GM18511 (cell line): Measurements from ENCODE around the gene PLD1.

Source experiments
- ATAC-seq: cut with Tn5 transposase; IDR thresholded peaks from one replicate; pipeline ENCODE4 v1.9.1; 2021; ENCODE audit warnings: mild to moderate bottlenecking, moderate library complexity; ENCODE audit not compliant: unreplicated experiment

The PLD1 gene

DNA sequence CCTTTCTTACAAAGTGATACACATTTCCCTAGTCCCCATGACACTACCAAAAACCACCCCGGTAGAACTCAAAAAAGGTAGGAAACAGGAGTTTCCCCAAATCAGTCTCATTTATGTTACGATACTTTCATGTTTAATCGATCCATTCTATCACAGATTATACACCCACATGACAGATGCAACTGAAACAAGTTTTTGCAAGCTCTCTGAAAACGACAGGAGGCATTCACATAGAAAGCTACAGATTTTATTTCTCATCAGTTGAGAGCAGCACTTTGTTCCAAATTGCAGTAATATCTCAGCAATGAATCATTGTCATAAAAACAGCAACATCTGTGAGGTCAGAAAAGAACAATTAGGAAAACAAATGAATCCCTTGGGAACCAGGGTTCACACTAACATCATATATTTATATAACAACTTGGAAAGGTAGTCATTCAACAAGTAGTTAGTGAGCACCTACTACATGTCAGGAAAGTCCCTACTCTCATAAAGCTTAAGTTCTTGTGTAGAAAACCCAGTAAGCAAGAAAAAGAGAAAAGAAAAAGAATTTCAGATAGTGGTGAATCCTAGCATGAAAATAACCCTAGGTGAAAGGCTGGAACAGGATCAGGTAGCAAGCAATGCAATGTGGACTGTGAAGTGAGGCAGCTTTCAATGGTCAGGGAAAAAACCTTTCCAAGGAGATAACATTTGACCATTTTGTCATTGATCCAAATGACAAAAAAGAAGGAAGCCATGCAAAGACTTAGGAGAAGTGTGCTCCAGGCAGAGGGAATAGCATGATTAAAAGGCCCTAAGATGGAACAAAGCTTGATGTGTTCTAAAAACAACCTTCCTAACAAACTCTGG, 8.3 kb downstream of the PLD1 start:
- no peak for ATAC-seq

DNA sequence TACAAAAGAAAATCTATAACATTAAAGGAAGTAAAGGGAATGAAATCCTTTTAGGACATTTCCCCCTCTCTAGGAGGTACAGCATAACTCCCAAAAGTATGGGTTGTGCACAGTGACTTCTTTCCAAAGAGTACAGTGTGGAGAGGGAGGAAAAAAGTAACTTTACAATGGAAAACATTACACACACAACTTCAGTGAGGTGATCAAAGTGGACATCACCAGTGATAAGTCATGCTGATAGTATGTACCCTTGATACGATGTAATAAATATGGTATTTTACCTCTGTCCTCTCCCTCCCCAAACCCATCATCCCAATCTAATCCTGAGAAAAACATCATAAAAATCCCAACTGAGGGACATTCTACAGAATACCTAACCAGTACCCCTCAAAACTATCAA, 10.8 kb downstream of the PLD1 start:
- ATAC-seq, result no peak

- no peak for ATAC-seq
Measured at GRCh38 chr3:171797873-171798272, 12.4 kb downstream of the PLD1 start.

DNA sequence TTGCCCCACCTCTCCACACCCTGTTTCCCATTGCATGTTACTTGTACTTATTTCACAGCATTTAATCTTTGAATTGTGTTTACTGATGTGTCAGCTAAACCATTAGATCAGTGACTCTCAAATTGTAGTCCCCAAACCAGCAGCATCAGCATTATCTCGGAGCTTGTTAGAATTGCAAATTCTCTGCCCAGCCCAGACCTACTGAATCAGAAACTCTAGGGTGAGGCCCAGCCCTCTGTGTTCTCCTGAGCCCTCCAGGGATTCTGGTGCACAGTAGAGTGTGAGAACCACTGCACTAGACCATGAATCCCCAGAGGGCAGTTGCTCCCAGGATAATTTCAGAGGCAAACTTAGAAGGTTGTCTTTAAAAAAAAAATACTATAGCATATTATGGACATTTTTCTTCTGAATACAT, 13.0 kb downstream of the PLD1 start:
- peak; percentile 75 for ATAC-seq

- ATAC-seq, result no peak
Measured at GRCh38 chr3:171796625-171797264, 13.5 kb downstream of the PLD1 start.

DNA sequence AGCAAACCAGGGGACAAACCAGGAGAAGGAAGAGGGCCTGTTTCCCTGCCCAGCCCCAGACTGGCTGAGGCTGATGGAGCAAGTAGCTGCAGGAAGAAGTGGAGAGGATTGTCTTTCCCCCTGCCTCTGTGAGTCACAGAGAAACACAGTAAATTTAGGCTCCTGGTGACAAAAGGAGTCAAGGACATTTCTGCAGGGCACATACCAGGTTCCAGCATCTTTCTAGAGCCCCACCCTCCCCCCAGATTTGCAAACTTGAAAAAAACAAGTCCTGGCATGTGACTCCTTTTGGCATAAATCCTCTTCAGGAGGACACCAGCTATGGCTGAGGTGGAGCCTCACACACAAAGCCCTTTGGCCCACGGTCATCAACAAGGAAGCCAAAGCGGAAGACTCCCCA, 17.8 kb downstream of the PLD1 start:
- no peak for ATAC-seq

GRCh38 chr3:171791692-171792076, 18.6 kb downstream of the PLD1 start:
- ATAC-seq, result no peak

GRCh38 chr3:171790898-171791691, 19.2 kb downstream of the PLD1 start:
- no peak for ATAC-seq

DNA sequence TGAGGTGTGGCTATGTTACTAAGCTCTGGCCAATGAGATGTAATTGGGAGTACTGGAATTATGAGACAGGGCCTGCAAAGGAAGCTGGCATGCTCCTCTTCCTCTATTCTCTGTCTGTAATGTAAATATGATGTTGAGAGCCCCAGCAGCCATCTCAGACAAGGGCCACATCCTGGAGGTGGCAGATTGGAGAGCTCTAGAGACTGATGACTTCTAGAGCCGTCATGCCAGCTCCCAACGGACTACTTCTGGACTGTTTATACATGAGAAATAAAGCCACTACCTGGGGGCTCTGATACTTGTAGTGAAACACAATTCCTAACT, 19.7 kb downstream of the PLD1 start:
- ATAC-seq, result no peak

- no peak for ATAC-seq
Measured at GRCh38 chr3:171789759-171790505, 20.4 kb downstream of the PLD1 start.

DNA sequence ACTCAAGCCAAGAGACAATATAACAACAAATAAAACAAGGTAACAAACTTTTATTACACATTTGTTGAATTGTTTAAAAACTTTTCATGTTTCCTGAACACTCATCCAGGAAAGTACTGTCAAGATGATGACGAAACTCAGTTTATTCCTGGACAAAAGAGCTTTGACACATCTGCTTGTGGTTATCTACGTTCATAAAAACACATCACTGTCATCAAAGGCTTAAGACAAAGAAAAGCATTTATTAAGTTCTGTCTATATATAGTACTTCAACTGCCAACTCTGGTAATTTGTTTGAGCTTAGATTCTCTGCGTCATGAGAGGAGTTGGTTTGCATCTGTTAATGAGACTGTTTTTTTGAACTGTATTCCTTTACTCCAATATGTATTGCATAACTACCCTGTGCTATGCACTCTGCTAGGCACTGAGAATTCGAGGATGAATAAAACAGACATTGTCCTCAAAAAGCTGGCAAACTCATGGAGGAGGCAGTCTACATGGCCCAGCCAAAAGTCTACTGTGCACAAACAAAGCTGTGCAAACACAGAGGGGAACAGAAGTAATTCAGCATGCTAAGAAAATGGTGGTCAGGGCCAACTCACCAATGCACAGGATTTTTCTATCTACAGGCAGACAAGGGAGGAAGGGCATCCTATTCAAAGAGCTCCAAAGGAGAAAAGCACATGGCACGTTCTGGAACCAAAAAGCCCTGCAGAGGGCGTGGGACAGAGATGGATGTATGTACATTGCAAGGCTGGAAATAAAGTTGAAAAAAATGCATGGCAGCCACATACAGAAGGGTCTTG, 21.5 kb downstream of the PLD1 start:
- no peak for ATAC-seq

DNA sequence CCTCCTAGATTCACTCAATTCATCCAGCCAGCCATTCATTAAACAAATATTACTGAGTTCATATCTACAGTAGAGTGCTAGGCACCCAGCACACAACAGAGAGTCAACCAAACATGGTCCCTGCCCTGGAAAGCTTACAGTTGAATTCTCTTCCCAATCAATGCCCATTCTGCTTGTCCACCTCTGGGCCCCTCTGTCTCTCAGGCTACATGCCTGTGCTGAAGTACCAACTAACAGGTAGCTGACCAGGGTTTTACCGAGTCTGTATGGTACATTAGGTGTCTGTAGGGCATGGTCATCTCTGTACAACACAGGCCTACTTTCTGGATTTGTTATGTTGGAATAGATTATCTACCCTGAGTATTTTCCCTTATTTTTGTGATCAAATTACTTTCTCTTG, 23.3 kb downstream of the PLD1 start:
- no peak for ATAC-seq

DNA sequence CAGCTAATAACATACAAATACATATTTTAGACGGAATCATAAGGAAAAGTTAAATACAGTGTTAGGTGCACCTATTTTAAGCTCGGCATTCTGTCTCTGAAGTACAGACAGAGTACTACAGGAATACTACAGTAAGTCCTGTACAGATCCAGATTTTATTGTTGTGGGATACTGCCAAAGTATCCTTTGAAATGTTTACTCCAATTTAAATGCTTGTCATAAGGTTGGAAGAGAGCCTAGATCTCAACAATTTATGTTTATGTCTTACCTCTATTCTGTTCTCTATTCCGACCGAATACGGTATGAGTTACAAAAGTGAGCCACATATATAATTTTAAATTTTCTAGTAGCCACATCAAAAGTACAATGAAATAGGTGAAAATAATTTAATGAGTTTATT, 25.3 kb downstream of the PLD1 start:
- ATAC-seq, result no peak

- ATAC-seq, result no peak
Measured at GRCh38 chr3:171784387-171784786, 25.9 kb downstream of the PLD1 start.

GRCh38 chr3:171783626-171784025, 26.7 kb downstream of the PLD1 start:
- ATAC-seq, result no peak

GRCh38 chr3:171783086-171783485, 27.2 kb downstream of the PLD1 start:
- no peak for ATAC-seq

GRCh38 chr3:171782617-171783016, 27.7 kb downstream of the PLD1 start:
- no peak for ATAC-seq

DNA sequence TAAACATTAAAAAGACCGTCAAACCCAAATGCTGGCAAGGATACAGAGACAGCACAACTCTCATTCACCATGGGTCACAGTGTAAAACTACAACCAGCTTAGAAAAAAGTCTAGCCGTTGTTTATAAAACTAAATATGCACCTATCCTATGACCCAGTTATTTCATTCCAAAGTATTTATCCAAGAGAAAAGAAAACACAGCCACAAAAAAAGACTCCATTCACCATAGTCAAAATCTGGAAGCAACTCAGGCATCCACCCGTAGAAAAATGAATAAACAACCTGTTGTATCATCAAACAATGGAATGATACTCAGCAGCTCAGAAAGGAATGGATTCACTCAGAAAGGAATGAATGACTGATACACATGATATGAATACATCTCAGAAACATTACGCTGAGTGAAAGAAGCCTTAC, 28.6 kb downstream of the PLD1 start:
- no peak for ATAC-seq

DNA sequence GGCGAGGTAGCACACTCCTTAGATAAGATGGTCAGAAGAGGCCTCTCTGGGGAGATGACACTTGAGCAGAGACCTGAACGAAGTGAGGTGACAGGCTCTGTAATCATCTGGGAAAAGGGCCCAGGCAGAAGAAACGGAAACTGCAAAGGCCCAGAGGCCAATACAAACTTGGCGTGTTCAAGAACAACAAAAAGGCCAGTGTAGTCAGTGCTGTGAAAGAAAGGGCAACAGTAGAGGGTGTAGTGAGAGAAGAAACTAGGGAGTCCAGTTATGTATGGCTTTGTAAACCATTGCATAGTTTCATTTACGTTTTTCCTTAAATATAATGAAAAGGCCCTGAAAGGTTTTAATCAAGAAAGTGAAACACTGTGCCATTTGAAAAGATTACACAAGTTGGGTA, 31.8 kb downstream of the PLD1 start:
- ATAC-seq, result peak; percentile 52

GRCh38 chr3:171777596-171777995, 32.7 kb downstream of the PLD1 start:
- no peak for ATAC-seq
